ENCODE data around the gene CSPG5. TPM values are rescaled to one million over a fixed set of nuclear protein-coding genes. Genes with fewer than 3 reads are reported as not detected.

The CSPG5 gene
- total RNA-seq, 1 experiment from 2014 or later = 3.8 TPM

GRCh38 chr3:47512416-47513124 lies 66.1 kb downstream of the CSPG5 start:
- Histone ChIP-seq H3K27me3 (ENCODE audit: insufficient read depth, low read length) (no peaks in the 10 kb centered on the region), H3K27ac (ENCODE audit: low read depth, low read length) (peak overlapping the region; percentile 86), H3K36me3 (ENCODE audit: control insufficient read depth in 1 of 2, insufficient read depth in 2 of 2, low read length in 2 of 2) (peaks cover 11 to 19% of the 10 kb centered on the region in 2 experiments), H3K4me2 (ENCODE audit: low read length) (peak overlapping the region; percentile 87), H2AFZ (ENCODE audit: low read depth, low read length, poor library complexity, severe bottlenecking) (no peak overlapping the region), H3K4me3 (replicated peaks in 1 of 2; ENCODE audit: low read depth in 1 of 2, low read length in 2 of 2) (peak overlapping the region; percentile 84 to 94), H4K20me1 (ENCODE audit: insufficient read depth) (no peaks in the 10 kb centered on the region), H3K4me1 (ENCODE audit: control insufficient read depth in 1 of 2, insufficient read depth in 2 of 2, low read length in 2 of 2) (peaks cover 2 to 20% of the 10 kb centered on the region in 2 experiments; a peak in 3 of 4 replicates), H3K9me3 (ENCODE audit: control insufficient read depth in 1 of 2, insufficient read depth in 1 of 2, low read depth in 1 of 2, low read length in 2 of 2) (no peaks in the 10 kb centered on the region), H3K79me2 (ENCODE audit: insufficient read depth, low read length) (peaks cover 33% of the 10 kb centered on the region), H3K9ac (ENCODE audit: low read length) (peak overlapping the region; percentile 92), H3K9me2 (ENCODE audit: insufficient read depth) (no peaks in the 10 kb centered on the region)
- ATAC-seq = peak; percentile 20
- DNase-seq (ENCODE audit: low read depth, low spot score) = no peak
- TSS peak; percentile 50 for BruUV-seq (replicated peaks)
- ChIA-PET POLR2A (interaction anchor here (0.5 kb wide), 1 partner anchor 15 kb away, joined by 3 read pairs; no protein-coding TSS in a partner anchor), CTCF (no interaction called here), RAD21 (ENCODE audit: low non-redundant PET in 1 of 2, low total read pairs in 2 of 2, uncharacterized antibody in 2 of 2, unreplicated experiment in 2 of 2) (no interaction called here)
- TF ChIP-seq CTCF (IDR thresholded peaks at IDR 0.05 in 2 of 3, conservative IDR thresholded peaks at IDR 0.05 in 1 of 3; ENCODE audit: borderline replicate concordance in 1 of 3, insufficient read depth in 1 of 3, low read depth in 2 of 3, low read length in 2 of 3) (no peak), CBX3 (IDR thresholded peaks at IDR 0.05; ENCODE audit: low read depth) (no peak), RAD21 (IDR thresholded peaks at IDR 0.05; ENCODE audit: low read depth) (no peak), ATF3 (IDR thresholded peaks at IDR 0.05) (no peak), FOSL1 (IDR thresholded peaks at IDR 0.05; ENCODE audit: low read depth) (no peak), POLR2A (IDR thresholded peaks at IDR 0.05; ENCODE audit: borderline replicate concordance, extremely low read depth, insufficient read depth, insufficient read length) (no peak), SRF (IDR thresholded peaks at IDR 0.05; ENCODE audit: low read depth) (no peak)
- intact Hi-C loops (cut with micrococcal nuclease) = loop anchor here (1.0 to 2.0 kb wide), 2 partner anchors 38 to 91 kb away; partner anchors contain the start of gene SCAP

Other genes starting within 250 kb of the CSPG5 start
- gene PTPN23, start 197.8 kb downstream of the CSPG5 start, total RNA-seq (2021; ENCODE audit: unreplicated experiment) = 56.5 TPM
- 67.6 TPM for gene SCAP, start 102.9 kb downstream of the CSPG5 start, total RNA-seq (2021; ENCODE audit: unreplicated experiment)
- 38.8 TPM for gene ELP6, start 65.2 kb downstream of the CSPG5 start, total RNA-seq (2021; ENCODE audit: unreplicated experiment)
- 168 TPM for gene SMARCC1, start 203.0 kb upstream of the CSPG5 start, total RNA-seq (2021; ENCODE audit: unreplicated experiment)
- 114 TPM for gene DHX30, start 224.3 kb upstream of the CSPG5 start, total RNA-seq (2021; ENCODE audit: unreplicated experiment)

Measured in HCT116 (cell line).